NCI-H2196 (cell line): ENCODE data around the gene ING1.
"Not testable (repeated sequence)": the region's sequence is repeated elsewhere in the genome, so short reads cannot be mapped to it uniquely, and the experiment has no call there.

Experiments used
- DNase-seq: peaks from one replicate; lab custom pipeline; 2025; ENCODE audit not compliant: unreplicated experiment; lab: John Stamatoyannopoulos, UW

The ING1 gene, protein sequence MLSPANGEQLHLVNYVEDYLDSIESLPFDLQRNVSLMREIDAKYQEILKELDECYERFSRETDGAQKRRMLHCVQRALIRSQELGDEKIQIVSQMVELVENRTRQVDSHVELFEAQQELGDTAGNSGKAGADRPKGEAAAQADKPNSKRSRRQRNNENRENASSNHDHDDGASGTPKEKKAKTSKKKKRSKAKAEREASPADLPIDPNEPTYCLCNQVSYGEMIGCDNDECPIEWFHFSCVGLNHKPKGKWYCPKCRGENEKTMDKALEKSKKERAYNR

DNA sequence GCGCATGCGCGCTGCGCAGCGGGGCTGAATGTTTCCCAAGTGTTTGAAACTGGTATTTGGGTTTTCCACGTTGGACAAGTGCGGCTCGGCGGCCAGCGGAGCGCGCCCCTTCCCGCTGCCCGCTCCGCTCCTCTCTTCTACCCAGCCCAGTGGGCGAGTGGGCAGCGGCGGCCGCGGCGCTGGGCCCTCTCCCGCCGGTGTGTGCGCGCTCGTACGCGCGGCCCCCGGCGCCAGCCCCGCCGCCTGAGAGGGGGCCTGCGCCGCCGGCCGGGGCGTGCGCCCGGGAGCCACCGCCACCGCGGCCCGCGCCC is at the start of gene ING1:
Gene ING1 (plus strand): TSS at position 59 of the 311 bp plus-strand sequence. CDS start 450 bp downstream, outside the sequence.
- no peak for DNase-seq

DNA sequence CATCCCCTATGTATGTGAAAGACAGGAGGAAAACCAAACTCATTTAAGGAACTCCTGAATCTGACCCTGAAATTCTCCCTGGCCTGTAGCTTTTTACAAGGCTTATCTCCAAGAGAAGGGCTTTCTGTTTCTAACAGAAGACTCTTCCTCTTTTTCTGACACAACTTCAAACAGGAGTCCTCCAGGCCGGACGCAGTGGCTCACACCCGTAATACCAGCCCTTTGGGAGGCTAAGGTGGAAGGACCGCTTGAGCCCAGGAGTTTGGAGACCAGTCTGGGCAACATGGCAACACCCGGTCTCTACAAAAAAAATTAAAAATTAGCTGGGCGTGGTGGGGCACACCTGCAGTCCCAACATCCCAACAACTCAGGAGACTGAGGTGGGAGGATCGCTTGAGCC is 49.5 kb upstream of the ING1 start:
- DNase-seq: no peak

DNA sequence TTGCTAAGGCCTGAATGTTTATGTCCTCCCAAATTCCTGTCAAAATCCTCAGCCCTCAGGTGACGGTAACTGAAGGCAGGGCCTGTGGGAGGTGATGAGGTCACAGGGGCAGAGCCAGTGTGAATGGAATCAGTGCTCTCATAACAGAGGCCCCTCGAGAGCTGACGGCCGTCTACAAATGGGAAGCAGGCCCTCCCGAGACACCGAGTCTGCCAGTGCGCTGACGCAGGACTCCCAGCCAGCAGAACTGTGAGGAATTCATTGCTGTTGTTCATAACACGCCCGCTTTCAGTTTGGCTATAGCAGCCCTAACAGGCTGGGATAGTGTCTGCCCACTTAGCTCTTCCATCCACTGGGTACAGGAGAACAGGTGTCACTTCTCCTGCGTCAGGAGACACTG is 48.8 kb upstream of the ING1 start:
- no peak for DNase-seq

DNA sequence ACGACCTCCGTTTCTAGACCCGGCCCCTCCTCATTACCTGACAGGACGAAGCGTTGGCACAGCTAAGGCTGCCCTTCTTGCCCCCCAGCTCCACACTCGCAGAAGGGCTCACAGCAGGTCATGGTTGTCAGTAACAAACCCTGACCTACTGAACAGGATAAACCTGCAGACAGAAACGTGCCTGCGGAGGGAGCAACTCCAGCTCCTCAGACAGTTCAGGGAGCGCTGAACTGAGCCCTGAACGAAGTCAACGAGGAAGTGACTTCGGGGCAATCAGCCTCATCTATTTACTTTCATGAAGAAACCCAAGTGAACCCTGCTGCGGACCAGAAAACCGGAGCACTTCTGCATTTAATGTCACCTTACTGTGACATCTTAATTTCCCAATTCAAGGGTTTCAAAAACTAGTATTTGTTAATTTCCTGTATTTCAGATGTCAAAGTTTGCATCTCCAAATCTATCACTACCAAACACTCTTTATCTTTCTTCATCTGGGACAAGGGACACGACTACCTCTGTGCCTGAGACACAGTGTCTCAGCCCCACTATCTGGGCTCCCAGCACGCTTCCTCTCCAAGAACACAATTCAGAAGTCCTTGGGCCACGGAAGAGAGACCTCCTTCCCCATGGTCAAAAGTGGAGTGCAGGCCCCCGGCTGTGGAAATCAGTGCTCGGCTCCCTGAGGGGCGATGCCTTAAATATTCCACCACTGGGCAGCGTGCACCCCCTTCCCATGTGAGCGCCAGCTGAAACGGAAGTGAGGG is 47.8 kb upstream of the ING1 start:
- DNase-seq: no peak

DNA sequence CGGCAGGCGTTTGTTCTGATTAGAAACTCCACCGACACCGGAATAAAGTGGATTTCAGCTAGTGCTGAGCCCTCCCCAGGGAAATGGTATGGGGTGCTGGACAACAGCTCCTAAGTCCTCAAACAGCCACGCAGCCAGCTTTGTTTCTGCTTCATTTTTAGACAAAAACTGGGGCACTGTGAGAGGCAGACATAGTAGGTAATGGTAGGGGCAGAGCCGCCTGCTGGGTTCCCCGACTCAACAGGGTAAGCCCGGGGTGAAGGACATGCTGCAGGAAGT is 47.3 kb upstream of the ING1 start:
- DNase-seq: no peak

DNA sequence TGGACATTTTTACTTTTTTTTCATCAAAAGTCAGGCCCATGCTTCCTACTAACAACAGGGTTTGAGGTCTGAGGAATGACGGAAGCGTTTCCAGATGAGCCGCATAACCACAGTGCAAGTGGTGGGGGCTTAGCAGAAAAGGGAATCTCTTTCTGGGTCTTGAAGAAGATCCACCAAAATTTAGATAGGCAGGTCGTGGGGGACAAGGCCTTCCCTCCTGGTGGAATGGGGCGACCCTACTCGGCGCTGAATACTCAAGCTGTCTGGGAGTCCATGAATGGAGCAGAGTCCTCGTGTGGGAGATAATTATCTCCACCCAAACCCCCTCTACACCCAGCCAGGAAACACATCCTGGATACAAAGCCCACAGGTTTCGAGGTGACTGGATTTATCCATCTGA is 44.5 kb upstream of the ING1 start:
- no peak for DNase-seq

DNA sequence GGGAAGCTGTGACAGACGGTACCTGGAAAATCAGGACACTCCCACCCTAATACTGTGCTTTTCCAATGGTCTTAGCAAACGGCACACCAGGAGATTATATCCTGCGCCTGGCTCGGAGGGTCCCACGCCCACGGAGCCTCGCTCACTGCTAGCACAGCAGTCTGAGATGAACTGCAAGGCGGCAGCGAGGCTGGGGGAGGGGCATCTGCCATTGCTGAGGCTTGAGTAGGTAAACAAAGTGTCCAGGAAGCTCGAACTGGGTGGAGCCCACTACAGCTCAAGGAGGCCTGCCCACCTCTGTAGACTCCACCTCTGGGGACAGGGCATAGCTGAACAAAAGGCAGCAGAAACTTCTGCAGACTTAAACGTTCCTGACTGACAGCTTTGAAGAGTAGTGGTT is 43.7 kb upstream of the ING1 start:
- DNase-seq: not testable (repeated sequence)

DNA sequence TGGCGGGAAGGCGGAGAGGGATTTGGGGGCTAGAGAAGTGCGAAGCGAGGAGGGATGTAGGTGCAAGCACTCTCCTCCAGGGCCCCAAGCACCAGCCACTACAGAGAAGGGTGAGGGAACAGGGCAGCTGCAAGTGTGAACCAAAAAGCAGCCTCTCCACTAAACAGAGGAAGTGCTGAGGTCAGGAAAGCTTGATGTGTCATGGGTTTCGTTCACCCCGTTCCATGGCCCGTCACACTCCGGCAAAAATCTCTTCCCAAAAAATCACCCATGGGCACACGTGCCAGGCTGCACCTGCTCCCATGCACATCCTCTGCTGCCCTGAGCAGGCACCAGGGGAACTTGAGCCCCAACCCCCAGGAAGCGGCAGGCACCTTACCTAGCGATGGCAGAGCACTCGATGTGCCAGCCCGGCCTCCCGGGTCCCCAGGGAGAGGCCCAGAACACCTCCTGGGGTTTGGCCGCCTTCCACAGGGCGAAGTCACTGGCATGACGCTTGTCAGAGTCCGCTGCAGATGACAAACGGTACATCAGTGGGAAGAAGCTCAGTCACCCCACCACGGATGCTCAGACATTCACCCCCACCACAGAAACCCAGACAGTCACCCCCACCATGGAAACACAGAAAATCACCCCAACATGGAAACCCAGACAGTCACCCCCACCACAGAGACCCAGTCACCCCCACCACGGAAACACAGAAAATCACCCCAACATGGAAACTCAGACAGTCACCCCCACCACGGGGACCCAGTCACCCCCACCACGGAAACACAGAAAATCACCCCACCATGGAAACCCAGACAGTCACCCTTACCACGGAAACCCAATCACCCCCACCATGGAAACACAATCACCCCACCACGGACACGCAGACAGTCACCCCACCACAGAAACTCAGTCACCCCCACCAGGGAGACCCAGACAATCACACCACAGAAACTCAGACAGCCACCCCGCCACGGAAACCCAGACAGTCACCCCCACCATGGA is 36.6 kb upstream of the ING1 start:
- DNase-seq: no peak

DNA sequence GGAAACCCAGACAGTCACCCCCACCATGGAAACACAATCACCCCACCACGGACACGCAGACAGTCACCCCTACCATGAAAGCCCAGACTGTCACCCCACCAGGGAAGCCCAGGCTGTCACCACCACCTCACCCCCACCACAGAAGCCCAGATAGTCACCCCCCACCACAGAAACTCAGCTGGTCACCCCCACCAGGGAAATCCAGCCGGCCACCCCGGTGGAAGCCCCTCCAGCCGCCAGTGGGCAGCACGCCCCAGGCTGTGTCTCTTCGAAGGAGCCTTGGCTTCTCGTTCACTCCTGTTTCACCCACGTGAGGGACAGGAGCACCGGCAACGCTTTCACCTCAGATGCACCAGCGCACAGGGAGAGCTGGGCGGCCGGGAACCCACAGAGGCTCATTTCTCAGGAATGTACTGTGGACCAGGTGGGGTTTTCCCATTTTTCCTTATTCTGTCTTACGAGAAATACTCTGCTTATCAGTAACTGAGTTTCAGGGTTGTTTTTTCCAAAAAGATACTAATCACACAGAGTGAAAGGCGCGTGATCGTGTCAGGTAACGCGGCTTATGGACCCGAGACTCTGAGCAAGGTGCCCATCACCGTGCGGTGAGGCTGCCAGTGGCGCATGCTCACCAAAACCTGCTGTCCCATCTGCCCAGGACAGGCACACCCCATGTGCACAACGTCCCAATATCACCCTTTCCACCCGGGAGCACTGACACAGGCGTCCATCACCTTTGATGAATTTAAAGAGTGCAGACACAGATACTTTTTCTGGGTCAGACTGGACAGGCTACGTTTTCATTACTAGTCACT is 35.6 kb upstream of the ING1 start:
- no peak for DNase-seq

DNA sequence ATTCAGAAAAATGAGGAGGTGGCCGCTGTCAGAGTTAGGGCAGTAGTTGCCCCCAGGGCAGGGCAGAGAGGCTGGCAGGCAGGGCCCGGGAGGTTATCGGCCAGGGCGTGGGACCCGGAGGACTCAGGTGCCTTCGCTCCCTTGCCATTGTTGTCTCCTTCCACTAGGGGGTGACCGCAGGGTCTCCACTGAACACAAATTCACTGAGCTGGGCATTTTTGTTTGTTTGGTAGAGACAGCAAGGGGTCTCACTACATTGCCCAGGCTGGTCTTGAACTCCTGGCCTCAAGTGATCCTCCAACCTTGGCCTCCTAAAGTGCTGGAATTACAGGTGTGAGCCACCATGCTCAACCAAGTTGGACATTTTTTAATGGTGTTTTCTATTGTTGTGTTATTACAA is 32.6 kb upstream of the ING1 start:
- no peak for DNase-seq

DNA sequence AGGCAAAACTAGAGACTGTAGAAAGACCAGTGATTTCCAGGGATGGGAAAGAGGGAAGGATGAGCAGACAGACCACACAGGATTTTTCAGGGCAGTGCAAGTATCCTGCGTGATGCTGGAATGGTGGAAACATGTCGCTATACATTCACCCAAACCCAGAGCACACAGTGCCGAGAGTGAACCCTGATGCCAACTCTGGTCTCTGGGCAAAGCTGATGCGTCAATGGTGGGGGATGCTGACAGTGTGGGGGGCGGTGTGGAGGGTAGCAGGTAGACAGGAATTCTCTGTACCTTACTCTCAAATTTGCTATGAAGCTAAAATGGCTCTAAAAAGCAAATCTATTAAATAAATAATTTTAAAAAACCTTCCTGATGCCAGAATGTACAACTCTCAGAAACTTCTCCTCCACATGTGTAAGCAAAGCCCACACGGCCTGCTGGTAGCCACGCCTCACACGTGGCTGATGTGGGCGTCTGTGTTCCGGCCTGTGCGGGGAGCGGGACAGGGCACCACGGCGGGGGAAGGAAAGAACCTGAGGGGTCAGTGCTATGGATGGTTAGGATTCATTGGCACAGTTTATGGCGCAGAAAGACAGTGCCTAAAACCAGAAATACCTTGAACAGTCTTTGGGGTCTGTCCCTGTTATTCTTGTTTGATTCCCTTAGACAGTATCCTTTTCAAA is 31.5 kb upstream of the ING1 start:
- DNase-seq: no peak

DNA sequence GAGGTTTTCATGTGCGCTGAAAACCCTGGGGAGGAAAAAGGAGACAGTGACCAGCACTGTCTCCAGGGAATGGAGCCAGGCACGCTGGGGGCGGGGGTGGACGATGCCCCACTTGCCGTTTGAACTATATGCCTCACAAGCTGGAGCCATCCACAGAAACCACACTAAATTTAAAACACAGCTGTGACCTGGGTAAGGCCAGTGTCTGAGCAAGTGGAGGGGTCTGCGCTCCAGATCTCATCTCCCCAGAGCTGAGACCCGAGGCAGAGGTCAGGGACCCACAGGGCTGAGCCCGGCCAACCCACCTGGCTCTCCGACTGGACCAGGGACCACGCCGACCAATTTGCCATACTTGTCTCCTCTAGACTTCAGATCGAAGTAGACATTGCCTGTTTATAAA is 30.8 kb upstream of the ING1 start:
- DNase-seq: no peak

DNA sequence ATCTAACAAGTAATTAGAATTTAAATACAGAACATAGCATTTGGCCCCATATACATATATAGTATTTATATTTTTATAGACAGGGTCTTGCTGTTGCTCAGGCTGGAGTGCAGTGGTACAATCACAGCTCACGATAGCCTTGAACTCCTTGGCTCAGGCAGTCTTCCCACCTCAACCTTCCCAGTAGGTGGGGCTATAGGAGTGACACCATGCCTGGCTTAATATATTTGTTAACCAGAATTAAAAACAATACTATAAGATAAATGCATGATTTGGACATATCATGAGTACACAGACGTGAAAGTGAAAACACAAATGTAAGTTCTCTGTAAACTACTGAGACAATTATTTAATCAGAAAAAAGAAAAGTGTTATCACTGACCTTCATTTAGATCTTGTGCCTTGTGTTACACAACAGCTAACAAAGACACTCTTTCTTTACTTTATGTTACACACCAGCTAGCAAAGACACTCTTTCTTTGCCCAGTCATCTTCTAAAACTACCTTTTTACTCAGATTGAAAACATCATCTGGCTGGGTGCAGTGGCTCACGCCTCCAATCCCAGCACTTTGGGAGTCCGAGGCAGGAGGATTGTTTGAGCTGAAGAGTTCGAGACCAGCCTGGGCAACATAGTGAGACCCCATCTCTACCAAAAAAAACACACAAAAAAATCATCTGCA is 30.2 kb upstream of the ING1 start:
- no peak for DNase-seq

DNA sequence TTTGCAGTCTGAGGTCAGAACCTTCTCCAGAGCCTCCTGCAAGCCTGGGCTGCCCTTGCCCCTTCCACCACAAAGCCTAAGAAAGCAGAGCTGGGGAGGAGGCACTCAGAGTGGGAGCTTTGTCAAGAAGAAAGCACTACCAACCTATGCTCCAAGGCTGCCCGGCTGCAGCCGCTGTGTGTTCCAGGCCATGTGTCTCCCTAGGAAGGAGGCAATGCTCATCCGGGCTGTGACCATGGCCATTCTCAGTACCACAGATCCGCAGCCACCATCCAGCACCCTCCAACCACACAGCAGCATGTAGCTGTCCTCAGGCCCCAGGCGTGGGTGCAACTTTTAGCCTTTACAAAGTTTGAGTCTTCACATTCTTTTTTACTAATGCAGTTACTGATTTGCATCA is 29.6 kb upstream of the ING1 start:
- no peak for DNase-seq

DNA sequence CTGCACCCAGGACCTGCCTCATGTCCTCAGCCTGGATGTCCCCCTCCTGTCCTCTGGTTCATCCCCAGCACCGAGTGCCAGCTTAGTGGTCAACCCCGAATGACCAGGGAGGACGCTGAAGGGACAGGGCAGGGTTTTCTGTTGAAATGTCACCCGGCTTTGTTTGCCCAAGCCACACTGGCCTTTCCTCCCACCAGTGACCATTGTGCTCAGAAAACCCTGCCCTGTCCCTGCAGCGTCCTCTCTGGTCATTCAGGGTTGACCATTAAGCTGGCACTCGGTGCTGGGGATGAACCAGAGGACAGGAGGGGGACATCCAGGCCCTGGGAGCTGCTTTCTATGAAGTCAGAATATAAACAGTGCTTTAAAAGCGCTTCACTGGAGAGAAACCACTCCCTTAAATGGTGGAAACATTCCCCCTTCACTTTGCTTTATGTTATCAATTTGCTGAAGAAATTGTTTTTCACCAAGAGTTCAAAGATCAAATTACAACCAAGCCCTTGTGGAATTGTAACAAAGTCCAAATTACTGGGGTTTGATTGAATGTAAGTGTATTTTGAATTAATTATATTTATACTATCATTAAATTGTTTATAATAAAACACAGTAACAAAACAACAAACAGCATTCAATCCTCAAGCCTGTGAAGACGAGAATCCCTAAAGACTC is 29.0 kb upstream of the ING1 start:
- no peak for DNase-seq

DNA sequence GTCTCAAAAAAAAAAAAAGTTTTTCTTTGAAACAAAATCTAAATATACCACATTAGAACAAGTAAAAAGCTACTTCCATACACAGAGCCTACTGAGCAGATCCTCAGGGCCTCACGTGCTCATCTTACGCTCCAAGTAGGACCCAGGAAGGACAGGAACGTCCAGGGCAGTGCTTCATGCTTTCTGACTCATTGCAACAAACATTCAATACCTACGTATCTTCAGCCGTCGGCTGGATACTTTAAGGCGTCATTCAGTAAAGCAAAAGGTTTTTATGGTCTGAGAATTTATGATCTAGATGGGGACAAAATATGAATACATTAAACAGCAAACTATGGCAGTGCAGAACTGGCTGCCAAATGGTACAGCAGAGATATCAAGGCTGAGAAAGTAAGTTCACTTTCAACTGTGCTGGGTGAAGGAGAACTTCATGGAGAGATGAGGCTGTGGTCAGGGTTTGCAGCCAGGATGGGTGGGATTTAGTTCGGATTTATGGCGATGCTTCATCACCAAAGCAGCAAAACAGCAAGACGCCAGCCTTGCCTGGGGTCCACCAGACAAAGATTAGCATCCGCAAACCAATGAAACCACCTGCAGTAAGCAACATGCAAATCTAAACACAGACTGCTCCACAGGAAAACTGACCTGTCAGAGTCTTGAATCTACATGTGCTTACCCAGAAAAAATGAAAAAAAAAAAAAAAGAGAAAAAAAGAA is 28.0 kb upstream of the ING1 start:
- no peak for DNase-seq

DNA sequence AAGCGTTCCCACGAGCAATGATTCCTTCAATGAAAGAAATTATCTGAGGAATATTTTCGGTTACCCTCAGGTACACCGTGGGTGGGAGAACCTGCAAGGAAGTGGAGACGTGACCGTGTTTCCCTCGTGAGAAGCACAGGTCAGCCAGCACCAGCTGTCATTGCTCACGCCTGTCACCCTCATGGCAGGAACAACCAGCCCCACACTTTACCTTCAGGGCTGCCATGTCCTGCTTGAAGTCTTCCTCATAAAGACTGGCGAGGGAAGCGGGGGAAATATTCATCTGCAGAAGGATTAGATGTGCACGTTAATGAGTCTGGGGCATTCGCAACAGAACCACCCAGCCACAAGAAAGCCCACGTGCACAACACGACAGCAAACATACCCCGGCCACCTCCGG is 25.8 kb upstream of the ING1 start:
- no peak for DNase-seq

DNA sequence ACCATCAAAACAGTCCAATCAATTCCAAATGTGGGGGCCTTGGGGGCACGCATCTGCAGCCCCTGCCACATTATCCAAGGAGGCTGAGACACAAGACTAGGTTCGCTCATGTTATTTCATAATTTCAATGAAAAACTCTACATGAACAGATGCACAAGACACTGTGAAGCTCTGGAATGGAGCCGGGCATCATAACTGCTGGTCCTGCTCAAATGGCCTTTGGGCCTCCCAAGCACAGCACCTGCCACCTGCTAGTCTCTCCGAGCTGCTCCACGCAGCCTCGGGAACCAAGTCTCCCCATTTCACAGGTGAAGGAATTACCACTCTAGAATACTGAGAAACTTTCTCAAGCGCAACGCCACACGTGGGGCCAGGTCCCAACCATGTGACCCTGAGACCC is 24.5 kb upstream of the ING1 start:
- no peak for DNase-seq

DNA sequence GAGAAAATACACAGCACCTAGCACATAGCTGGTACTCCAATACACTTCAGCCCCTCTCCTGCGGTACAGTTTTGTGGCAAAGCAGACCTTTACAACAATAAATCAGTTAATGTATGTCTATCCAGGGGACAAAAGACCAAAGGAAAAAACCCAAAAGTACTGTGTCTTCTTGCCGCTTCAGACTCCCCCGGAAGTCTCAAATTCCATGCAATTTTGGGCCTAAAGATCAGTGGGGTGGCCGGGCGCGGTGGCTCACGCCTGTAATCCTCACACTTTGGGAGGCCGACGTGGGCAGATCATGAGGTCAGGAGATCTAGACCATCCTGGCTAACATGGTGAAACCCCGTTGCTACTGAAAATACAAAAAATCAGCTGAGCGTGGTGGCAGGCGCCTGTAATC is 23.8 kb upstream of the ING1 start:
- DNase-seq: no peak
